Measurements from ENCODE around the gene SHISAL2B. TPM values are rescaled to one million over a fixed set of nuclear protein-coding genes. Genes with fewer than 3 reads are reported as not detected.

Gene SHISAL2B
- total and polyA plus RNA-seq, 7 donors: not detected

DNA sequence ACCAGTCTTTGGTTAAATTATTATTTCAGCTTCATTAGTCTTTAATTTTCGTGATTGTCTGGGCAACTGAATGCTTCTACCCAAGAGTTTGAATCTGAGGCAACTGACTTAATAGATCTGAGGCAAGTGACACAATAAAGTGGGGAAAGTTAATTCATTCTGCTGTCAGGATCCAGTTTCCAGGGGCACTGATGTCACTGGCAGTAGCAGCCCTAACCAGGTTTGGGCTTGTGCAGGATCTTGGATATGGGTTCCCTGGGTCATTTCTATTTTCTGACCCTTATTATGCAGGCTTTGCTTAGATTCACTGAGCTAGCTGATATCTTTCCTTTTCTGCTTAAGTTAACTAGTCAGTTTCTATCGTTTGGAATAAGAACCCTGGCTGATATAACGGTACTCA, 68.6 kb downstream of the SHISAL2B start:
- Histone ChIP-seq H3K9me3 (no peaks in the 10 kb centered on the region), H3K4me1 (peaks cover 0 to 9% (median 3%) of the 10 kb centered on the region in 4 donors), H3K27ac (no peak overlapping the region), H3K27me3 (no peaks in the 10 kb centered on the region), H3K36me3 (peaks cover 0 to 26% (median 0%) of the 10 kb centered on the region in 4 donors), H3K4me3 (no peak overlapping the region)
- 93 to 95% methylated on average over 3 of the region's 3 CpGs for WGBS, 2 donors
- intact Hi-C loops (cut with DNase I): no loop called here
- no peak for DNase-seq
- TF ChIP-seq POLR2AphosphoS5 (IDR thresholded peaks at IDR 0.05) (no peak), EP300 (IDR thresholded peaks at IDR 0.05) (no peak), POLR2A (IDR thresholded peaks at IDR 0.05) (no peak)
- TF ChIP-seq, protein P1, sequence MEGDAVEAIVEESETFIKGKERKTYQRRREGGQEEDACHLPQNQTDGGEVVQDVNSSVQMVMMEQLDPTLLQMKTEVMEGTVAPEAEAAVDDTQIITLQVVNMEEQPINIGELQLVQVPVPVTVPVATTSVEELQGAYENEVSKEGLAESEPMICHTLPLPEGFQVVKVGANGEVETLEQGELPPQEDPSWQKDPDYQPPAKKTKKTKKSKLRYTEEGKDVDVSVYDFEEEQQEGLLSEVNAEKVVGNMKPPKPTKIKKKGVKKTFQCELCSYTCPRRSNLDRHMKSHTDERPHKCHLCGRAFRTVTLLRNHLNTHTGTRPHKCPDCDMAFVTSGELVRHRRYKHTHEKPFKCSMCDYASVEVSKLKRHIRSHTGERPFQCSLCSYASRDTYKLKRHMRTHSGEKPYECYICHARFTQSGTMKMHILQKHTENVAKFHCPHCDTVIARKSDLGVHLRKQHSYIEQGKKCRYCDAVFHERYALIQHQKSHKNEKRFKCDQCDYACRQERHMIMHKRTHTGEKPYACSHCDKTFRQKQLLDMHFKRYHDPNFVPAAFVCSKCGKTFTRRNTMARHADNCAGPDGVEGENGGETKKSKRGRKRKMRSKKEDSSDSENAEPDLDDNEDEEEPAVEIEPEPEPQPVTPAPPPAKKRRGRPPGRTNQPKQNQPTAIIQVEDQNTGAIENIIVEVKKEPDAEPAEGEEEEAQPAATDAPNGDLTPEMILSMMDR (IDR thresholded peaks at IDR 0.05): no peak

DNA sequence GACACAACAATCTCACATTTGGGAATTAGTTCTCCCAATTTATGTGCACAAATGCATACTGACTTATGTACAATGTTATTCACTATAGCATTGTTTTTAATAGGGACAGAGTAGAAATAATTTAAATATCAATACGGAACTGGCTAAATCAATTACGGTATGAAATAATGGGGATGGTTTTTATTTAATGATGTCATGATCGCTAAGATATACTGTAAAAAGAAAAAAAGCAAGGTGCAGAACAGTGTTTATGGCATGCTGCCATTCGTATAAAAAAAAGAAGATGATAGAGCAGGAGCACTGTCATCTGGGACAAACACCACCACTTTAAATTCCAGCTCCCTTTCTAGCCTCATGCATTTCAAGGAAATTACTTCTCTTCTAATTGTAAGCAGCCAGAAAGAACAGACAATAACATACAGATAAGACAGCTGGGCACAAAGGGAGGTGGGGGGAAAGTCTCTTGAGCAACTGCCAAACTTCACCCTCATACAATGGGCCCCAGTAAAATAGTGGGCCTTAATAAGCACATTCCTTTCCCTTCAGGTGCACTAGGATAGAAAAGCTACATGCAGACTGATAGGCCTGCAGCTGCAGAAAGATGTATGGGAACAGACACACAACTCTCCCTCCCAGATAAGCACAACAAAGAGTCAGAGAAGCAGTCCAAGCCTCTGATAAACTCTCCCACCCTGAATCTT, 69.8 kb downstream of the SHISAL2B start:
- 80 to 81% methylated on average over 4 of the region's 4 CpGs for WGBS, 2 donors
- H3K27ac ChIP-seq: no peak overlapping the region
- intact Hi-C loops (cut with DNase I): loop anchor here (10.0 kb wide), 1 partner anchor 805 kb away; the partner anchor contains the start of genes CENPK and PPWD1
- H3K4me1 ChIP-seq: peaks cover 0 to 9% (median 3%) of the 10 kb centered on the region in 4 donors
- H3K4me3 ChIP-seq: no peak overlapping the region
- peaks cover 0 to 21% (median 0%) of the 10 kb centered on the region in 4 donors for H3K36me3 ChIP-seq
- H3K9me3 ChIP-seq: no peaks in the 10 kb centered on the region
- TF ChIP-seq POLR2A (IDR thresholded peaks at IDR 0.05) (no peak), EP300 (IDR thresholded peaks at IDR 0.05) (no peak), POLR2AphosphoS5 (IDR thresholded peaks at IDR 0.05) (no peak)
- TF ChIP-seq, protein P1 (IDR thresholded peaks at IDR 0.05): no peak
- H3K27me3 ChIP-seq: no peaks in the 10 kb centered on the region
- DNase-seq: no peak

DNA sequence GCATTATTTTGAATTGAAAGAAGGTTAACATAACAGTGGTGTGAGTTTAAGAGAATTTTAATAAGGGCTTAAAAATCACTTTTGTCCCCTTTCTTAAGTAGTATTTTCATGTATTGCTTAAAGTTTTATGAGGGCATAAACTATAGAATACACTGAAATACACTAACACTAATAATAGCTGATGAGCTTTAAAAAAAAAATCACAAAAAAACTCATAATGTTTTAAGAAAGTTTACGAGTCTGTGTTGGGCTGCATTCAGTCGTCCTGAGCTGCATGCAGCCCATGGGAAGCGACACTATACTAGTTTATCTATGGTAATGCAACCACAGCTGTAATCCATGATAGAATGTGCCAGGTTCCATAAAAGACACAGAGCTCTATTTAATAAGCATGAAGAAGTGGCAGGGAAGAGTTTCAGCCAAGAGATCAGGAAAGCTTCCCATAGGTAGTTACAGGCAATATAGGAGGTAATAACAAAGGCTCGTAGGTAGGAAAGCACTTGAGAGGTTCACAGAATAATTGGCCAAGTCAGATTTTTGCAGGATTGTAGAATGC, 73.7 kb downstream of the SHISAL2B start:
- Histone ChIP-seq H3K9me3 (no peaks in the 10 kb centered on the region), H3K36me3 (peaks cover 0 to 21% (median 0%) of the 10 kb centered on the region in 4 donors), H3K27ac (no peak overlapping the region), H3K4me1 (peaks cover 0 to 29% (median 23%) of the 10 kb centered on the region in 4 donors), H3K27me3 (no peaks in the 10 kb centered on the region), H3K4me3 (no peak overlapping the region)
- TF ChIP-seq POLR2AphosphoS5 (IDR thresholded peaks at IDR 0.05) (no peak), POLR2A (IDR thresholded peaks at IDR 0.05) (no peak), EP300 (IDR thresholded peaks at IDR 0.05) (no peak)
- TF ChIP-seq, protein P1 (IDR thresholded peaks at IDR 0.05): no peak
- DNase-seq: no peak
- intact Hi-C loops (cut with DNase I): loop anchor here (10.0 kb wide), 1 partner anchor 801 kb away; the partner anchor contains the start of genes CENPK and PPWD1
- 22 to 68% methylated on average over 4 of the region's 4 CpGs for WGBS, 2 donors

DNA sequence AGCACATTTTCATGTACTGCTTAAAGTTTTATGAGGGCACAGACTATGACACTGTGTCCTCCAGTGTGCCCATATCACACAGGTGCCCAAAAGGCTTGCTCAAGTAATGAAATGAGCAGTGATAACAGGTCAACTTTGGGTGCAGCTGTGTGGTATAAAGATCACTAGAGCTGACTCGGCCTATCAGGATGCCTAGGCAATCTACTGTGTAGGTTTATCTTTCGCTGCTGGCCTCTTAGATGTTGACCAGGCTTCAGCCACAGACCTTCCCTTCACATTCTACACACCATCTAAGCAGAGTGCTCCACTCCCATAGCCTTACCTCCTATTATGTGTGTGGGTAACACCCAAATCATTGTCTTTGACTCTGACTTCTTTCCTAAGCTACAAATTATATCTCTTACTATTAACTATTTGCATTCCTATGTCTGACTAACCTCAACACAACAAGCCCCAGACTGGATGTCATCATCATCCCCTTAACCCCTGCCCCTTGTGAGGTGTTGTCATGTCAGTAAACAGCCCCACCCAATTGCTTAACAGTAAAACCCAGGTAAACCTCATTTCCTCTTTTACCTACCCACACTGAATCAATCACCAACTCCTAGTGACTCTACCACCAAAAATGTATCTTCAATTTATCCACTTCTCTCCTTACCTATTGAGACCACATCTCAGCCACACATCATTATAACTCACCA, 75.7 kb downstream of the SHISAL2B start:
- 57 to 86% methylated on average over 2 of the region's 2 CpGs for WGBS, 2 donors
- DNase-seq: no peak
- TF ChIP-seq POLR2A (IDR thresholded peaks at IDR 0.05): no peak
- TF ChIP-seq, protein P1 (IDR thresholded peaks at IDR 0.05): no peak
- Histone ChIP-seq H3K27ac (no peak overlapping the region), H3K4me1 (peaks cover 0 to 39% (median 36%) of the 10 kb centered on the region in 4 donors), H3K27me3 (no peaks in the 10 kb centered on the region), H3K36me3 (peaks cover 0 to 21% (median 0%) of the 10 kb centered on the region in 4 donors), H3K9me3 (no peaks in the 10 kb centered on the region), H3K4me3 (no peak overlapping the region)
- intact Hi-C loops (cut with DNase I): loop anchor here (5.0 to 10.0 kb wide), 2 partner anchors 716 to 799 kb away; partner anchors contain the start of genes ADAMTS6, CENPK and PPWD1
